ENCODE results near the gene ASTL. TPM values are rescaled to one million over a fixed set of nuclear protein-coding genes. Genes with fewer than 3 reads are reported as not detected.

Gene ASTL
- total RNA-seq, 1 donor from 2014 or later = not detected

DNA sequence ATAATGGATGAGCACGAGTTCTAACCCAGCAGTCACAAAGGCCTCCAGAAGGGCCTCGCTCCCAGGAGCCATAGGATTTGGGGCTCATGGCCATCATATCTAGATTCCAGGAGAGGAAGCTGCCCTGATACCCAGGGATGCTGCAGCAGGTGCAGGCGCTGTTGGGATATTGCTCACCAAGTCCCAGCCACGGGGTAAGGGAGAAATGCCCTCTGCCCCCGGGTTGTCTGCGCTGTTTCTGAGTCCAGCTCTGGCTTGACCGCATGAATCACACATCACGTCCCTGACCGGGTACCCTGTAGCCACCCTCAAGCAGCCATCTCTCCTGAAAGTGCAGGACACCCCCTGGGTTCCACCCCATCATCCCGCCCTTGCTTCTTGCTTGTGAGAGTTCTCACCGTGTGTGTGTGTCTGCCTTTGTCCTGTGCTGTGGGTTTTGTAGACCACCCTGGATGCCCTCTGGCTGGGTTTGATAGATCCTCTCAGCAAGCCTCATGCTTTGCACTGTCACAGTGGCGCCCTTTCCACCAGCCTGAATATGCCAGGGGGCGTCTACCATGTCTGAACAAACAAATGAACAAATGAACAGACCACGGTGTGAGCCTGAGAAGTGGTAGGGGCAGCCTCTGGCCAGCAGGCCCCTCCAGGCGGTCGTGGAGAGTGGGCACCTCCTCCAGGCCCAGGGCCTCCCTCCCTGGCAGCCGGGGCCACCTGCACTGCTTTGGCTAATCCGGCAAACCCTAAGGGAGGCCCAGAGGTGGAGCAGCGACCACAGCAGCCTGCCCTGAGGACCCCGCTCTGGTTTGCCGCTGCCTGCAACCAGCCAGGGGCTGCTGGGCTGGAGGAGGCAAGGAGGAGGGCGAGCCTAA is 54.1 kb downstream of the ASTL start:
- H3K4me1 Mint-ChIP-seq (ENCODE audit: unreplicated experiment) = no peaks in the 10 kb centered on the region
- H3K27ac Mint-ChIP-seq = no peak overlapping the region
- DNase-seq (ENCODE audit: extremely low spot score, unreplicated experiment) = peak; percentile 64
- H3K4me3 Mint-ChIP-seq = no peak overlapping the region
- H3K36me3 Mint-ChIP-seq = no peaks in the 10 kb centered on the region
- H3K27me3 Mint-ChIP-seq = no peaks in the 10 kb centered on the region
- no peak for TF ChIP-seq CTCF (conservative IDR thresholded peaks at IDR 0.05)
- no peaks in the 10 kb centered on the region for H3K9me3 Mint-ChIP-seq

- TF ChIP-seq CTCF (conservative IDR thresholded peaks at IDR 0.05) = no peak
- Mint-ChIP-seq H3K27ac (no peak overlapping the region), H3K36me3 (no peaks in the 10 kb centered on the region), H3K4me1 (ENCODE audit: unreplicated experiment) (no peaks in the 10 kb centered on the region), H3K27me3 (no peaks in the 10 kb centered on the region), H3K9me3 (no peaks in the 10 kb centered on the region), H3K4me3 (no peak overlapping the region)
- DNase-seq (ENCODE audit: extremely low spot score, unreplicated experiment) = no peak
Observed at GRCh38 chr2:96083064-96083939, 55.0 kb downstream of the ASTL start.

DNA sequence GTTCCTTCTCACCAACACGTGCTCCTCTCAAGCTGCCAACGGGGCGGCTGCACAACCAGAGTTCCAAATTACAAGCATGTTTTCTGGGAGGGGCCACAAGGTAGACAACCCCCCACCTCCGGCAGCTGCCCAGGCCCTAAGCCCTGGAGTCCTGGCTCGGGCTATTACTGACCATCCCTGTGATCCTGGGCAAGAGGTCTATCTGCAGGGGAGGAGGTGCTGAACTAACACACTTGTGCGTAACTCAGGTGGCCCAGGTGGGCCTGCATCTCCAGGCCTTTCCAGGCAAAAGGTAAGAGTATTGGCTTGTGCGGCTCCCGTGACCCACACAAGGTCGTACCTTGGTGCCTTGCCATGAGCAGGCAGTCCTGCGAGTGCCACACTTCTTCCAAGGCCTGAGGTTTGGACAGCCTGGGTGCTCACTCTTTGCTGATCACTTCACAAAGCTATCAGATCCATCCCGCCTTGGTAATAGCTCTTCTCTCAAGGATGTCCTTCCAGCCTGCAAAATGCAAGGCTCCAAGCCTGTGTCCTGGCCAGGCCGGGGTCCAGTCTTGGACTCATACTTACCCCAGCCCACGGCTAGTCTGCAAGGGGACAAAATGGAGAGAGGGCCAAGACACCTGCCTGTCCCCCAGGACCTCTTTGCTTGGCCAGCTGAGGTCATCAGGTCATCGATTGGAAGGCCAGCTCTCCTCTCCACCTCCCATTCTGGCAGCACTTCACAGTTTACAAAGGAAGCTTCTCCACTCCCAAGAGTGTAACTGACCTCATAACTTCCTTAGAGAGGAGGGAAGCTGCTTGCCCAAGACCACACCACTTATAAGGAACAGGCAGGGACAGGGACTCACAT is 55.9 kb downstream of the ASTL start:
- Mint-ChIP-seq H3K27ac (no peak overlapping the region), H3K27me3 (no peaks in the 10 kb centered on the region), H3K4me1 (ENCODE audit: unreplicated experiment) (no peaks in the 10 kb centered on the region)

DNA sequence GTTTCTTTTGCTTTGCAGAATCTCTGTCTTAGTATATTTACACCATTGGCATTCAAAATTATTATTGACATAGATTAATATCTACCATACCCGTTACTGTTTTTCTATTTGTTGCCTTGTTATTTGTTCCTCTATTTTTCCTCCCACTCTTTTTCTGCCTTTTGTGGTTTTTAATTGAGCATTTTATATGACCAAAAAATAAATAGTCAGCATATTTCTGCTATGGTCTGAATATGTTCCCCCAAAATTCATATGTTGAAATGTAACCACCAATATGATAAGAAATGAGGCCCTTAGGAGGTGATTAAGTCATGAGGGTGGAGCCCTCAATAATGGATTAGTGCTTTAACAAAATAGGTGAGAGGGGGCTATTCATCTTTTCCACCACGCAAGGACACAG is 57.3 kb downstream of the ASTL start:
- no peaks in the 10 kb centered on the region for H3K27me3 Mint-ChIP-seq
- TF ChIP-seq CTCF (conservative IDR thresholded peaks at IDR 0.05) = no peak
- no peak for DNase-seq (ENCODE audit: extremely low spot score, unreplicated experiment)
- H3K27ac Mint-ChIP-seq = no peak overlapping the region
- H3K4me1 Mint-ChIP-seq (ENCODE audit: unreplicated experiment) = no peaks in the 10 kb centered on the region
- H3K4me3 Mint-ChIP-seq = no peak overlapping the region
- H3K36me3 Mint-ChIP-seq = no peaks in the 10 kb centered on the region
- no peaks in the 10 kb centered on the region for H3K9me3 Mint-ChIP-seq

More for the DNA sequence above, 55.9 kb downstream of the ASTL start:
- DNase-seq (ENCODE audit: extremely low spot score, unreplicated experiment) = no peak
- no peaks in the 10 kb centered on the region for H3K36me3 Mint-ChIP-seq
- TF ChIP-seq CTCF (conservative IDR thresholded peaks at IDR 0.05) = no peak
- no peak overlapping the region for H3K4me3 Mint-ChIP-seq
- H3K9me3 Mint-ChIP-seq = no peaks in the 10 kb centered on the region

DNA sequence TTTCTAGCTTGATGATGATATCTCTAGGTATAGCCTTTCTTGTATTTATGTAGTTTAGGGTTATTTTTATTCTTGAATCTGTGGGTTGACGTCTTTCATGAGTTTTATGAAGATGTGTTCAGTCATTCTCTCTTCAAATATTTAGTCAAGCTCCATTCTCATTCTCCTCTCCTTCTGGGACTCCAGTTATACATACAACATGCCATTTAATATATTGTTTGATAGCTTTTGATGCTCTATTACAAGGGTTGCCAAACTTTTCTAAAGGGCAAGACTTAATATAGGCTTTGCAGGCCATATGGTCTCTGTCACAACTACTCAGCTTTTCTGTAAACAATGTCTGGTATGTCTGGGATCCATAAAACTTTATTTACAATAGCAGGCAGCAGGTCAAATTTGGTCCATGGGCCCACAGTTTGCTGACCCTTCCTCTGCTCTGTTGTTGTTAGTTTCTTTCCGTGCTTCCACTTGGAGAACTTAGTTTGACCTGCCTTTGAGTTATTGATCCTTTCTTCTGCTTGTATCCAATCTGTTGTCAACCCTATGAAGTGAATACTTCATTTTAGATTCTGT is 63.0 kb downstream of the ASTL start:
- Mint-ChIP-seq H3K4me3 (no peak overlapping the region), H3K36me3 (no peaks in the 10 kb centered on the region), H3K27ac (no peak overlapping the region), H3K27me3 (no peaks in the 10 kb centered on the region), H3K4me1 (ENCODE audit: unreplicated experiment) (no peaks in the 10 kb centered on the region), H3K9me3 (no peaks in the 10 kb centered on the region)
- DNase-seq (ENCODE audit: extremely low spot score, unreplicated experiment) = no peak
- no peak for TF ChIP-seq CTCF (conservative IDR thresholded peaks at IDR 0.05)
